ENCODE results near the gene COPB1. TPM values are rescaled to one million over a fixed set of nuclear protein-coding genes. Genes with fewer than 3 reads are reported as not detected.
A peak's percentile ranks its signal among the peaks of the same experiment; 100 is the strongest.

Gene COPB1
- total RNA-seq, 2 experiments from 2014 or later = 81.7 to 93.4 TPM

DNA sequence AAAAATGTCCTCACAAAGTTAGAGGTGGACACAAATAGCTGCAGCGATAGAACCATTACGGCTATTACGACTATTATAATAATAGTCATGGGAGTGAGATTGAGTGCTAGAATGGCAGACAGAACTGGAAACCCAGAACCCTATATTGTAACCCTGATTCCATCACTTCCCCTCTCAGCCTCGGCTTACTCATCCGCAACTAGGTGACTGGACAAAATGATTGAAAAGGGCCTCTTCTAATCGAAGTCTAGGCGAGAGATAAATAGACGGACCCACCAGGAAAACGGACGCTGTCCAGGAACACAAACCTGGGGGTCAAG lies 19.9 kb upstream of the COPB1 start:
- Histone ChIP-seq H3K4me1 (ENCODE audit: insufficient read depth, low read length, poor library complexity, severe bottlenecking) (peaks cover 19% of the 10 kb centered on the region), H3K4me2 (ENCODE audit: low read length) (peak overlapping the region; percentile 86), H3K27ac (ENCODE audit: low read depth, low read length, poor library complexity, severe bottlenecking) (peak overlapping the region; percentile 64), H3K36me3 (ENCODE audit: insufficient read depth, low read length) (peaks cover 47% of the 10 kb centered on the region), H3K9me3 (ENCODE audit: low read length) (no peaks in the 10 kb centered on the region), H4K20me1 (ENCODE audit: insufficient read depth, low read length) (peaks cover 5% of the 10 kb centered on the region; the same call in 1 of the 2 replicates), H2AFZ (ENCODE audit: low read length) (peak overlapping the region; percentile 99; the same call in 1 of the 2 replicates), H3K9me2 (ENCODE audit: insufficient read depth, low read length) (no peaks in the 10 kb centered on the region), H3K4me3 (ENCODE audit: low read depth, low read length, poor library complexity, severe bottlenecking) (peak overlapping the region; percentile 94), H3K79me2 (ENCODE audit: insufficient read depth, low read depth, low read length) (peaks cover 32% of the 10 kb centered on the region)
- ChIA-PET POLR2A (interaction anchor here (0.9 to 2.2 kb wide), 10 partner anchors 14 to 372 kb away, joined by 3 to 16 read pairs (median 4); partner anchors contain the start of genes COPB1 and CYP2R1), CTCF (ENCODE audit: unreplicated experiment) (interaction anchor here (1.7 kb wide), 1 partner anchor 20 kb away, joined by 5 read pairs; the partner anchor contains the start of gene COPB1)
- peak; percentile 16 for DNase-seq (ENCODE audit: low spot score)
- TF ChIP-seq CTCF (conservative IDR thresholded peaks at IDR 0.05; ENCODE audit: low read length) = no peak
- TF ChIP-seq EZH2phosphoT487 (IDR thresholded peaks at IDR 0.05; ENCODE audit: borderline replicate concordance, low read depth, low read length) = no peak
- intact Hi-C loops (cut with micrococcal nuclease; ENCODE audit: unreplicated experiment) = no loop called here
- BruUV-seq (replicated peaks) = no TSS peak

DNA sequence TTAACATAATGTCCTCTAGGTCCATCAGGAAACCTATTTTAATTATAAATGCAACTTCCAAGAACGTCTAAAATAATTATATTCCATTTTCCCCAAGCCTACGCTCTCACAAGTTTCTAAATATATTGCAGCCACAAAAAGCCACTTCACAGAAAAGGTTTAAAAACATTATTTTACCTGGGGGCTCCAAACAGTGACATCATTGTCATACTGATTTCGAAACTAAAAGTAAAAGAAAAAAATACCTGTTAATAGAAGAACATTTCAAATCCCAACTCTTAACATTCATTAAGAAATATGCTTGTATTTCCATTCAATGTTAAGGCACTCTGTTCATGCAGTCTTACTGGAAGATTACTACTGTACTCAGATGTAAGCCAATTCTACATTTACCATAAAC lies 19.2 kb upstream of the COPB1 start:
- CTCF ChIA-PET (ENCODE audit: unreplicated experiment) = no interaction called here
- BruUV-seq (replicated peaks) = no TSS peak

More for the DNA sequence above, 19.2 kb upstream of the COPB1 start:
- H3K27ac ChIP-seq (ENCODE audit: low read depth, low read length, poor library complexity, severe bottlenecking) = no peak overlapping the region
- POLR2A ChIA-PET = interaction anchor here (0.9 to 2.2 kb wide), 6 partner anchors 17 to 373 kb away, joined by 3 to 16 read pairs (median 4); partner anchors contain the start of genes COPB1 and CYP2R1
- intact Hi-C loops (cut with micrococcal nuclease; ENCODE audit: unreplicated experiment) = no loop called here
- peaks cover 32% of the 10 kb centered on the region for H3K79me2 ChIP-seq (ENCODE audit: insufficient read depth, low read depth, low read length)
- TF ChIP-seq EZH2phosphoT487 (IDR thresholded peaks at IDR 0.05; ENCODE audit: borderline replicate concordance, low read depth, low read length) (no peak), CTCF (conservative IDR thresholded peaks at IDR 0.05; ENCODE audit: low read length) (no peak)
- peak overlapping the region; percentile 94 for H3K4me3 ChIP-seq (ENCODE audit: low read depth, low read length, poor library complexity, severe bottlenecking)
- H2AFZ ChIP-seq (ENCODE audit: low read length) = no peak overlapping the region
- peaks cover 5% of the 10 kb centered on the region; the same call in 1 of the 2 replicates for H4K20me1 ChIP-seq (ENCODE audit: insufficient read depth, low read length)
- H3K9me2 ChIP-seq (ENCODE audit: insufficient read depth, low read length) = no peaks in the 10 kb centered on the region
- H3K4me1 ChIP-seq (ENCODE audit: insufficient read depth, low read length, poor library complexity, severe bottlenecking) = peaks cover 19% of the 10 kb centered on the region
- H3K36me3 ChIP-seq (ENCODE audit: insufficient read depth, low read length) = peaks cover 55% of the 10 kb centered on the region
- peak overlapping the region; percentile 86 for H3K4me2 ChIP-seq (ENCODE audit: low read length)
- DNase-seq (ENCODE audit: low spot score) = no peak
- H3K9me3 ChIP-seq (ENCODE audit: low read length) = no peaks in the 10 kb centered on the region
